HL-60 (cell line): ENCODE data around the gene ARSA.

Source experiments
- CTCF ChIP-seq: IDR thresholded peaks from one replicate; pipeline ENCODE4 v1.5.1; 2011; ENCODE audit warnings: low read length, control low read depth, inconsistent platforms; ENCODE audit not compliant: insufficient read depth
- GABPA ChIP-seq: IDR thresholded peaks from 2 replicates; pipeline ENCODE4 v1.6.1; 2012; ENCODE audit warnings: low read depth
- POLR2AphosphoS5 ChIP-seq: IDR thresholded peaks from 2 replicates; pipeline ENCODE4 v1.6.1; 2012; ENCODE audit warnings: low read depth
- TF ChIP-seq, protein P1 (sequence below): IDR thresholded peaks from 2 replicates; pipeline ENCODE4 v1.6.1; 2012; ENCODE audit warnings: low read depth; ENCODE audit not compliant: insufficient replicate concordance

- TF ChIP-seq POLR2AphosphoS5 (no peak), CTCF (no peak), GABPA (no peak)
- TF ChIP-seq, protein P1, sequence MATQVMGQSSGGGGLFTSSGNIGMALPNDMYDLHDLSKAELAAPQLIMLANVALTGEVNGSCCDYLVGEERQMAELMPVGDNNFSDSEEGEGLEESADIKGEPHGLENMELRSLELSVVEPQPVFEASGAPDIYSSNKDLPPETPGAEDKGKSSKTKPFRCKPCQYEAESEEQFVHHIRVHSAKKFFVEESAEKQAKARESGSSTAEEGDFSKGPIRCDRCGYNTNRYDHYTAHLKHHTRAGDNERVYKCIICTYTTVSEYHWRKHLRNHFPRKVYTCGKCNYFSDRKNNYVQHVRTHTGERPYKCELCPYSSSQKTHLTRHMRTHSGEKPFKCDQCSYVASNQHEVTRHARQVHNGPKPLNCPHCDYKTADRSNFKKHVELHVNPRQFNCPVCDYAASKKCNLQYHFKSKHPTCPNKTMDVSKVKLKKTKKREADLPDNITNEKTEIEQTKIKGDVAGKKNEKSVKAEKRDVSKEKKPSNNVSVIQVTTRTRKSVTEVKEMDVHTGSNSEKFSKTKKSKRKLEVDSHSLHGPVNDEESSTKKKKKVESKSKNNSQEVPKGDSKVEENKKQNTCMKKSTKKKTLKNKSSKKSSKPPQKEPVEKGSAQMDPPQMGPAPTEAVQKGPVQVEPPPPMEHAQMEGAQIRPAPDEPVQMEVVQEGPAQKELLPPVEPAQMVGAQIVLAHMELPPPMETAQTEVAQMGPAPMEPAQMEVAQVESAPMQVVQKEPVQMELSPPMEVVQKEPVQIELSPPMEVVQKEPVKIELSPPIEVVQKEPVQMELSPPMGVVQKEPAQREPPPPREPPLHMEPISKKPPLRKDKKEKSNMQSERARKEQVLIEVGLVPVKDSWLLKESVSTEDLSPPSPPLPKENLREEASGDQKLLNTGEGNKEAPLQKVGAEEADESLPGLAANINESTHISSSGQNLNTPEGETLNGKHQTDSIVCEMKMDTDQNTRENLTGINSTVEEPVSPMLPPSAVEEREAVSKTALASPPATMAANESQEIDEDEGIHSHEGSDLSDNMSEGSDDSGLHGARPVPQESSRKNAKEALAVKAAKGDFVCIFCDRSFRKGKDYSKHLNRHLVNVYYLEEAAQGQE, result no peak
Measured at GRCh38 chr22:50624347-50625130, 3.4 kb downstream of the ARSA start.
